Activated gamma-delta T cell (primary cell): ENCODE data around the gene ATP2C2.
"Not testable (repeated sequence)": the region's sequence is repeated elsewhere in the genome, so short reads cannot be mapped to it uniquely, and the experiment has no call there.

ENCODE experiments used
- DNase-seq: peaks from one replicate; lab custom pipeline; 2025; lab: John Stamatoyannopoulos, UW

The ATP2C2 gene

DNA sequence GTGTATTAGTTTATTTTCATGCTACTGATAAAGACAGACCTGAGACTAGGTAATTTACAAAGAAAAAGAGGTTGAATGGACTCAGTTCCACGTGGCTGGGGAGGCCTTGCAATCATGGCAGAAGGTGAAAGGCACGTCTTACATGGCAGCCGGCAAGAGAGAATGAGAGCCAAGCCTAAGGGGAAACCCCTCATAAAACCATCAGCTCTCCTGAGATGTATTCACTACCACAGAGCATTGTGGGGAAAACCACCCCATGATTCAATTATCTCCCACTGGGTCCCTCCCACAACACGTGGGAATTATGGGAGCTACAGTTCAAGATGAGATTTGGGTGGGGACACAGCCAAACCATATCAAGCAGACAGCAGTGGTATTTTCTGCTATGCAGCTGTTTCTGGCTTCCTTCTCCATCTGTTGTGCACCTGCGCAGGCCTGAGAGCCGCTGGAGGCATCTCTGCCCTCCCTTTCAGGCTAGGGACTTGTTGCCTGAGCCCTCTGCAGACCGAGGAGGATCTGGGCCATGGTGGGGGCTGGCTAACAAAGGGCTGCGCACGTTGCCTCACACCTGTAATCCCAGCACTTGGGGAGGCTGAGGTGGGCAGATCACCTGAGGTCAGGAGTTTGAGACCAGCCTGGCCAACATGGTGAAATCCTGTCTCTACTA, 82.8 kb downstream of the ATP2C2 start:
- not testable (repeated sequence) for DNase-seq

- DNase-seq, result no peak
These were observed 83.4 kb downstream of the ATP2C2 start for GRCh38 chr16:84451781-84452180.

- no peak for DNase-seq
These were observed 84.9 kb downstream of the ATP2C2 start for GRCh38 chr16:84453061-84453752.

DNA sequence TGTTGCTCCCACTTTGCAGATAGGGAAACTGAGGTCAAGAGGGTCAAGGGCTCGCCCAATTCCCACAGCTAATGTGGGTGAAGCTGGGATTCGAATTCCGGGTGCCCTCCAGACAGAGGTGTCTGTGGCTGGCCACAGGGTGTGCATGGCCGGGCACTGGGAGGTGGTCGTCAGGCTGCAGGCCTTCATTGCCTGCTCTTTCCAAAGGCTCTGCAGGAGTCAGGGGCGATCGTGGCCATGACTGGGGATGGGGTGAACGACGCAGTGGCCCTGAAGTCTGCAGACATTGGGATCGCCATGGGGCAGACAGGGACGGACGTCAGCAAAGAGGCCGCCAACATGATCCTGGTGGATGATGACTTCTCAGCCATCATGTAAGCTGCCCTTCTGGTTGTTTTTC, 86.3 kb downstream of the ATP2C2 start:
- DNase-seq, result no peak

GRCh38 chr16:84455031-84455430, 86.7 kb downstream of the ATP2C2 start:
- DNase-seq, result no peak

GRCh38 chr16:84458606-84459532, 90.5 kb downstream of the ATP2C2 start:
- DNase-seq, result no peak

DNA sequence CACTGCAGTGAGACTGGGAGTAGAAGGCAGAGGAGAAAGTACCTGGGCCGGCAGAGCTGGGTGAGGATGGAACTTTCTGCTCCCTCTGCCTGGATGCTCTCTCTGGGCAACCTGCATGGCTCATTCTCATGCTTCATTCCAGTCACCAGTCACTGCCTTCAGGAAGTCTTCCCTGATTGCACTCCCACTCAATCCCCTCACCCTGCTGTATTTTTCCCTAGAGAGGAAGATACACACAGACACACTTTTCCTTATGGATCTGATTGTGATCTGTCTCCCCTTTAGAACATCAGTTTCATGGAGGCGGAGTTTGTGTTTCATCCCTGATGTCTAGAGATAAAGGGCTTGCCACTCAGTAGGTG, 91.2 kb downstream of the ATP2C2 start:
- DNase-seq, result no peak

- DNase-seq, result no peak
These were observed 91.6 kb downstream of the ATP2C2 start for GRCh38 chr16:84459941-84460405.

GRCh38 chr16:84460406-84461028, 92.2 kb downstream of the ATP2C2 start:
- no peak for DNase-seq

GRCh38 chr16:84461029-84461412, 92.7 kb downstream of the ATP2C2 start:
- DNase-seq, result no peak

- no peak for DNase-seq
These were observed 93.3 kb downstream of the ATP2C2 start for GRCh38 chr16:84461413-84462295.

- no peak for DNase-seq
These were observed 94.2 kb downstream of the ATP2C2 start for GRCh38 chr16:84462296-84463210.

GRCh38 chr16:84463221-84463620, 94.9 kb downstream of the ATP2C2 start:
- DNase-seq, result no peak

GRCh38 chr16:84464116-84464515, 95.8 kb downstream of the ATP2C2 start:
- DNase-seq, result no peak

- DNase-seq, result no peak
These were observed 96.8 kb downstream of the ATP2C2 start for GRCh38 chr16:84465154-84465553.

DNA sequence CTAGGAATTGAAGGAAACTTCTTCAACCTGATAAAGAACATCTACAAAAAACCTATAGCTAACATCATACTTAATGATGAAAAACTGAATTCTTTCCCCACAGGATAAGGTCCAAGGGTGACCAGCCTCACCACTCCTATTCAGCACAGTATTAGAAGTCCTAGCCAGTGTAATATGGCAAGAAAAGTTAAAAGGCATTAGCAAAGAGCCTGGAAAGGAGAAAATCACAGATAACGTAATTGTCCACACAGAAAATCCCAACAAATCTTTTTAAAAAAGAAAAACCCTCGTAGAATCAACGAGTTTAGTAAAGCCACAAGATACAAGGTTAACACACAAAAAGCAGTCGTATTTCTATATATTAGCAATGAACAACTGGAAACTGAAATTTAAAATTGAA, 98.4 kb downstream of the ATP2C2 start:
- DNase-seq, result no peak

- no peak for DNase-seq
These were observed 98.9 kb downstream of the ATP2C2 start for GRCh38 chr16:84467256-84467655.

DNA sequence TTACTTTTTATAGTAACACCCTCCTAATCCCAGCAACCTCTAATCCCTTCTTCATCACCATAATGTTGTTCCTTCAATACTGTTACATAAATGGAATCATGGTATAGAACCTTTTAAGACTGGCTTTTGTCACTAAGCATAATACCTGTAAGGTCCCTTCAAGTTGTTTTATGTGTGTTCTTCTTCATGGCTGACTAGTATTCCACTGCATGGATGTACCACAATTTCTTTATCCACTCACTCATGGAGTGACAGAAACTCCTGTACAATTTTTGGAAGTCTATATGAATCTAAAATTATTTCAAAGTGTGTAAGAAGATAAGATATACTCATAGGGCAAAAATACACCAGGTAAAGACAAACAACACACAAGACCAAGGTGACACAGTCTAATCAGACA, 99.4 kb downstream of the ATP2C2 start:
- DNase-seq, result no peak

- DNase-seq, result no peak
These were observed 103.0 kb downstream of the ATP2C2 start for GRCh38 chr16:84471316-84471715.

DNA sequence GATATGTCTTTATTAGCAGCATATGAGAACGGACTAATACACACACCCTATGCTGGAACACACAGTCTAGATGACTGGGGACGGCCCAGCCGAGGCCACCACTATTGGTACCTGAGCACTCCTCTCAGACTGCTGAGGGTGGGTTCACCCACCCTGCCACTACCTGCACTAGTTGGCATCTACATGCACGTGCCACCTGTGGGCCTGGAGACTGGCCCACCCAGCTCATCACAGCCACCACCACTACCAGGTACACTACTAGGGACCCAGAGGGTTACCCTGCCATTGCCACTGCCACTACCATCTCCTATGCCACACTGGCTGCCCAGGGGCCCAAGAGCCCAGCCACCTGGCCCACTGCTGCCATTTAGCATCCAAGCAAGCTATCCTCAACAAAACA, 103.6 kb downstream of the ATP2C2 start:
- DNase-seq, result no peak
